Keratinocyte (primary cell): ENCODE results near the gene CNOT4.

Experiments used
- CTCF ChIP-seq, 3 experiments: IDR thresholded peaks in 1 of 3; conservative IDR thresholded peaks in 1 of 3; optimal IDR thresholded peaks in 1 of 3; 2 replicates in 2 of 3; 3 replicates in 1 of 3; pipeline versions ENCODE3 to v1.5.1; 2011; ENCODE audit warnings: low read length in 3 of 3, mild to moderate bottlenecking in 3 of 3, moderate library complexity in 2 of 3, control low read depth in 1 of 3, inconsistent platforms in 1 of 3; ENCODE audit not compliant: insufficient read depth in 2 of 3; ENCODE audit errors: extremely low read depth in 1 of 3
- EZH2 ChIP-seq: IDR thresholded peaks from one replicate; pipeline ENCODE4 v1.6.1; 2012; ENCODE audit warnings: inconsistent platforms, mild to moderate bottlenecking, low read length, moderate library complexity

- no peak for TF ChIP-seq EZH2
- no peak for TF ChIP-seq CTCF (optimal IDR thresholded peaks at IDR 0.05 in 1 of 3, IDR thresholded peaks at IDR 0.05 in 1 of 3, conservative IDR thresholded peaks at IDR 0.05 in 1 of 3; ENCODE audit: extremely low read depth in 1 of 3, insufficient read depth in 2 of 3, low read length in 3 of 3)
These were observed 23.5 kb downstream of the CNOT4 start for GRCh38 chr7:135486261-135486920.
